NCI-H82 treated with DMSO at 0.1 percent for 48 hours (cell line): ENCODE results near the gene TBXA2R.

Experiments used
- DNase-seq: peaks from one replicate; lab custom pipeline; 2025; ENCODE audit not compliant: unreplicated experiment; lab: John Stamatoyannopoulos, UW

The TBXA2R gene

DNA sequence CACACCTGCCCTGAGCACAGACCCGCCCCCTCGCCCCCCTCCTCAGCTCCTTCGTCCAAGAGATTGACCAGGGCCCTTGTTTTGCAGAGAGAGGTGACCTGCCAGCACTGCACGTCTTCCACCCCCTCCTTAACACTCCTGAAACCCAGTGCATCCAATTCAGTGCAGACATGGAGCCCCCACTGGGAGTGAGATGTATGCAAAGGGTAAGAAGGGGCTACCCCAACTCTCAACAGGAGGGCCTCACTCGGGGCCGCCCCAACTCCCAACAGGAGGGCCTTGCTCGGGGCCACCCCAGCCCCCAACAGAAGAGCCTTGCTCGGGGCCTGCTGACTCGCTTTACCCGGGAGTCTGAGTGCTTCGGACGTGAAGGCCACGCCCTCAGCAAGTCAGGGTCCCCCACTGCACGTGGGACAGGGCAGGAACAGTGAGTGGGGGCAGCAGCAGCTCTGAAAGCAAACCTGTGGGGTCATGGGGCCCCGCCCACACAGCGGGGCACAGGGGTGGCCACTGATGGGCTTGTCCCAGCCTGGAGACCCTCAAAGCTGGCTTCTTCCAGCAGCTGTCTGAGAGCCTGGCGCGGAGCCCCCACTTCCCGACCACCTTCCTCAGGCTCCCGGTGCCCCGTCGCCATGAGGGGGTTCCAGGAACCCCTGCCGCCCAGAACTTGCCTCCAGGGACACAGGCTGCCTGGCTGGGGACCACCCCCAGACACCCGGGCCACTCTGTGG is 14.3 kb upstream of the TBXA2R start:
- DNase-seq, result no peak

DNA sequence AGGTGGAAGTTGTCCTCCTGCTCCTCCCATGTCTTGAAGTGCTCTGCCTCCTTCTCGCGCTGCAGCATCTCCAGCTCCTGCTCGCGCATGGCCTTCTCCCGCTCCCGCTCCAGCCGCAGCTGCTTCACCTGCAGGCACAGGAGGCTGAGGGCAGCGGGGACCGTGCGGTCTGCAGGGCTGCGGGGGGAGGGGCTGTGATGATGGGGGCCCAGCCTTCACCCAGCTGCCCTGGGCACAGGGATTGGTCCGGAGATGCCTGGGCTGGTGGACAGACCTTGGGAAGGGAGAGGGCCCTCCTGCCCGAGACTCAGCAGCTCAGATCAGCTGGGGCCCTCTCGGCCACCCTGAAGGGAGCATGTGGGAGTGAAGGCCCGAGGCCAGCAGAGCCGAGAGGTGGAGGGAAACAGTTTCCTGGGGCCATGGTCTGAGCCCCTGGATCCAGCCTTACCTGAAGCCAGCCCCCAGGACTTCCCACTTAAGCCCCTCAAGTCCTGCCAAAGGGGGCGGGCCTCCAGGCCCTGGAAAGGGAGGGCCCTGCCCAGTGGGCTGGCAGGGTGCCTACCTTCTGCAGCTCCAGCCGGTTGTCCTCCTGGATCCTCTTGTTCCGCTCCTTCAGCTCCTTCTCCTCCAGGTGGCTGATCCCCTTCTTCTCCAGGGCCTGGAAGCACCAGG is 13.6 kb upstream of the TBXA2R start:
- DNase-seq, result no peak

DNA sequence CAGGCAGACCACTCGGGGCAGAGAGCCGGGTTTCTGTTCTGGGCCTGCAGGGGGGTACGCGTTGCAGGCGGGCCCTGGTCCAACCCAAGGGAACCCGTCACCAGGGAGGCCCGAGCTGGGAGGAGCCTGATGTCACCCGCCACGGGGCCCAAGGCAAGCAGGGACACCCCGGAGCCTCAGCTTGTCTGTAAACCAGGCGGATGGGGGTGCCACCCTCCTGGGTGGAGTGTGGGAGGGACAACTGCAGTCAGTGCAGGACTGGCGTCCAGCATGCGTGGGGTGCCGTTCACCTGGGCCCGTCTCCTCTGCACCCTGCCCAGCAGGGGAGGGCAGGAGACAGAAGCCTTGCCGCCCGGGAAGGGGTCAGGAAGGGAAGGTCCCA is 12.9 kb upstream of the TBXA2R start:
- DNase-seq, result no peak

DNA sequence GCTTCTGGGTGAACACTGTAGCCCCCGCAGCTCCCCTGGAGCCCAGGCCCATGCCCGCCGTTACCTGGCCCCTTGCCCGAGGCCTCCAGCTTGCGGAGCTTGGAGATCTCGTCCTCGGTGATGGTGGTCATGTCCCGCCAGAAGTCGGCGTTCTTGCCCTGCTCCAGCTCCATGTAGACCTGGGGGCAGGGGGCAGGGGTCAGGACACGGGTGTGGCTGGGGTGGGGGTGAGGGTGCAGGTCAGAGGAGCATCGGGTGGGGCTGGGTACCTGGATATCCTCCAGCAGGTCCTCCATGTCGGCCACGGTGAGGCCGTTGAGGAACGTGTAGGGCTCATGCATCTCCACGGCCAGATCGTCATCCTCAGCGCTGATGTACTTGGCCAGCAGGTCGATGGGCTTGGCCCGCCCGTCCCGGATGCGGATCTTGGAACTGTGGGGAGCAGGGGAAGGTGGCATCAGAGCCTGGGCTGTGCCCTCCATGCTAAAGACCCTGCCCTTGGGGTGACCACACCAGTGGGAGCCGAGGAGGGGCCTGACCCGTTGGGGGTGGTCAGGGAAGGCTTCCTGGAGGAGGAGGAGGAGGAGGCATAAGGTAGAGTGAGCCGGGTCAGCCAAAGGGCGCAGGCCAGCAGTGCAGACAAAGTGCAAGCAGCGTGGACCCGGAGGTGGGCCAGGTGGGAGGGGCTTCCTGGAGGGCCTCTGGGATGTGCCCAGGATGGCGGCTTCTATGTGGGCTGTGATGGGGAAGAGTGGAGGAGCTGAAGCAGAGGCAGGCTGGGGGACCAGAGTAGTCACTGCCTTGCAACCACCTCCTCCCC is 12.3 kb upstream of the TBXA2R start:
- DNase-seq, result no peak

DNA sequence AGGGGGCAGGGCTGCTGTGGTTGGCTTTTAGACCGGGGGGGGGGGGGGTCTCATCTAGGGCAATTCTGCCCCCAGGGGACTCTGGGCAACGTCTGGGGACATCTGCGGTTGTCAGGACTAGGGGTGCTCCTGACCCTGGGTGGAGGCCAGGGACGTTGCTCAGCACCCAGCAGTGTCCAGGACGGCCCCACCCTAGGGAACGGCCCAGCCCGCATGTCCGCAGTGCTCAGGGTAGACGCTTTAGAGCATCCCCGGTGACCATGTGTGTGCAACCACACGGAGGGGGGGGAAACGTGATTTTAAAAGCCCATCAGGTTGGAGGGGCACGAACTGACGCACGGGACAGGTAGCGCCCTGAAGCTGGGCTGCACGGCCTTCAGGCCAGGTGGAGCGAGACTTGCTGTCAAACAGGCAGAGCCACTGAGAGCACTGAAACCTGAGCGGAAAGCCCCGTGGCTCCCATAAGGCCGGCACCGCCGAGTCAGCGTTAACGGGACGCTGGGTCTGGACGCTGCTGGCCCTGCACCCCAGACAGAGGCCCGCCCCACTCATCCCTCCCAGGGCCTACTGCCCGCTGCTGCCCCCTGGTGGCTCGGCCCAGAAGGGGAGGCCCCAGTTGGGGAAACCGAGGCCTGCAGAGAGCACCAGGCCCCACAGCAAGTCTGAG is 11.6 kb upstream of the TBXA2R start:
- DNase-seq, result no peak

DNA sequence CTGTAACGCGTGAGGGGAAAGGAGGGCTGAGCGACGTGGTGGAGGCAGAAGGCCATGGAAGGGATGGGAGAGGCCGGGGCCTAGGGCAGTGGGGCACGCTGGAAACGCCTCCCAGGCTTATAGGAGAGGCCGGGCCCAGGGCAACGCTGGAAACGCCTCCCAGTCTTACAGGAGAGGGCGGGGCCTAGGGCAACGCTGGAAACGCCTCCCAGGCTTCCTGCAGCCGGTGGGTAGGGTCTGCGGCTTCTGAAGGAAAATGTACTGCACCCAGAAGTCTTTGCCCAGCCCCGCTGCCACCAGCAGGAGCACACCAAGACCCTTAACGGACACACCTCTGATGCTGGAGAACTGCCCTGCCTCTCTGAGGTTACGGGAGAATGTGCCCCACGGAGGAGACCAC is 10.8 kb upstream of the TBXA2R start:
- DNase-seq, result no peak

DNA sequence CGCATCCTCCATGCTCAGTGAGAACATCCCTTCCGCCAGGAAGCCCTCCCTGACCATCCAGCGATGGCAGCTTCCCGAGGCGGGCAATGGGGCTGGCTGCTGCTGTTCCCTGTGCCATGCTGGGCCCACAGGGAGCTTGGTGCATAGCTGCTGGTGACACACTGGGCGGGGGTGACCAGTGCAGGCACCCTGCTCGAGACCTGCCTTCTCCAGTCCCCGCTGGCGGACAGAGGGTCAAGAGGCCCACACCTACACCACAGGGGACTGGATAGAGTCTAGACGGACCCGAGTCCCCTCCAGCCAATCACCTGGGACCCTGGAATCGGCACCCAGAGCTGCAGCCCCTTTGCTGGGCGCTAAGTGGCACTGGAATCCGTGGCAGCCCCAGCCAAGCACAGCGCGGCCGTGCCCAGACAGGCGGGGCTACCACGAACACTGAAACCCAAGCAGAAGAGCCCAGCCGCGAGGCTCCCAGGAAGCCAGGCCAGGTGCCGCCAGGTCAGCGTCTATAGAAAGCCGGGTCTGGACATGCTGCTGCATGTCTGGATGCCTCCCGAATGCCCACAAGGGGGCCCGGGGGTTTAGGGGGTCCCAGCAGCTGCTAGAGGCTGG is 9.0 kb upstream of the TBXA2R start:
- no peak for DNase-seq

DNA sequence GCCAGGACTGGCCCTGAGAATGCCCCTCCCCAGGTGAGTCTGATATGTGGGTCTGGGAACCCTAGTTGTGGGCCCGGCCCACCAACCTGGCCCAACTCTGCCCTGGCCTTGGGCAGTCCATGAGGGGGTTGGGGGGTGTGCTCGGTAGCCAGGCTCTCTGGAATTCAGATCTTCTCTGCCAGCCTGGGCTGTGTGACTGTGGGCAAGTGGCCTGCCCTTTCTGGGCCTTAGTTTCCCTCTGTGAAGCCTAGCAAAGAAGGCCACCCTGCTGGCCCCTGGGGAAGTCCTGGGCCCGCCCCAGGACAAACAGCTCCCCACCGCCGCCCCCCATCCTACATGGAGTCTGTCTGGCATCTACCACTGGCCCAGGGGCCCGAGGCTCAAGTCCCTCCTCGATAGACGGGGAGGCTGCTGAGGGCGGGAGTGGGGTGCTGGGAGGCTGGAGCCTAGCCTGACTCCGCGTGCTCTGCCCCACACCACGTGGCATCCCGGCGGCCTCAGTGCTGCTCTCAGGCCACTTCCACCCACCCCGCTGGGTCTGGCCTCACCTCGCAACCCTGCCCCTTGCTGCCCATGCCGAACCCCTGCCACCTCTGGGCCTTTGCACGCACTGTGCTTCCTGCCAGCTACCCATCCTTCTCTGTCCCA is 8.3 kb upstream of the TBXA2R start:
- no peak for DNase-seq

DNA sequence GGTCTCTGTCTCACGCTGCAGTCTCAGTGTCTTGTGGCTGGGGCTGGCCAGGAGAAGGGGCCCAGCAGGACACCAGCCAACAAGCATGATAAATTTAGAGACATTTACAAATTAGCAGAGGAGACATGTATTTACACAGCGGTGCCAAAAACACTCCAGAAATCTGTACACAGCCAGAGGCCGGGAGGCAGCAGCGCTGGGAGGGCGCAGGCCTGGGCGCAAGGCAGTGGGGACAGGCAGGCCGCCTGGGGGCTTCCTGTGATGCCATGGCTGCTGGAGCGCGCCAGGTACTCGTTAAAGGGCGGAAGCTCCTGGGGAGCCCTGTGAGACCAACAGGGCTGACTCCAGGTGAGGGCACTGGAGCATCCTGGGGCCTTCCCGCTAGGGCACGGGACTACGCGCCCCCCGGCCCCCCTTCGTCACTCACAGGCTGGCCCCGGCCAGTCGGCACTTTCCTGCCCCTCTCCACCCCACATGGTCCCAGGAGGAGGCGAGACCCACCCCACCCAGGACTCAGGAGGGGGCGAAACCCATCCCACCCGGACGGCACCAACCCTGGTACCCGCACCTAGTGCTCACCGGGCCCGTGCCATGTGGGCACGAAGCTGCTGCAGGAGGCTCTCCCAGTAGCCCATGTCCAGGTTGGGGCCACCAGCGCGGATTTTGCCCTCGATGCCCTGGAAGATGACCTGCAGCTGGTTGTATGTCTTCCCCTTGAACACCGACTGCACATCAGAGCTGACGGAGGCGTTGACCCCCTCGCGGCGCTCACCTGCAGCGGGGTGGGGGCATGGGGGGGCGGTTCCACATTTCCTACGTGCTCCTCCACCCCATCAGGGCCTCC is 7.4 kb upstream of the TBXA2R start:
- DNase-seq, result no peak

DNA sequence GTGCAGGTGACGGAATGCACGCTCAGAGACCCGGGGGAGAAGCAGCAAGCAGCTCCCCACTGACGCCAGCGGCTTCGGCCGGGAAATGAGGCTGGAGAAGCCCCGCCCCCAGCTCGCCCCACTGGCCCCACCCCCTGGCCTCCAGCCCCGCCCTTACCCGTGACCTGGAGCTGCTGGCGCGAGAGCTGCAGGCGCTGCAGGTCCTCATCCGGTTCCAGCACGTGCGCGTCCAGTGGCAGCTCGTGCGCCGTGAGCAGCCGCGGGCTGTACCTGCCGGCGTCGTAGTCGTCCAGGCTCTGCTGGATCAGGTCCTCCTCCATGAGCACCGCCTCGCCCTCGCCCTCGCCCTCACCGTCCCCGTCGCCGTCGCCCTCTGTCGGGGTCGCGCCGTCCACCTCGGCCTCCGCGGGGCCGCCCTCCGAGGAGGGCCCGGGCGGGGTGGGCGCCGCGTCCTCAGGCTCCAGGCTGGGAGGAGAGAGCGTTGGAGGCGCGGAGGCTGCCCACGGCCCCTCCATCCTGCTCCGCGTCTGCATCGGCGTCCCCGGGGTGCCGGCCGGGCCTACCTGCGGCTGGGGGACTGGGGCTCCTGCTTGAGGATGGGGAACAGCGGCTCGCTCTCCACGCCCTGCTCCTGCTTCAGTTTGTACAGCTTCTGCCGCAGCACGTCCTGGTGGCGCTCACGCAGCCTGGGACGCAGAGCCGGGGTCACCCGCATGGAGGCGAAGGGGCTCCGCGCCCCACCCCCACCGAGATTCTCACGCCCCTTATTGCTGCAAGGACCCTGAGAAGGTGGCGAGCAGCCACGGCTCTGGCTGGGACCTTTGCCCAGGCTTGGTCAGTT is 6.4 kb upstream of the TBXA2R start:
- DNase-seq, result no peak

DNA sequence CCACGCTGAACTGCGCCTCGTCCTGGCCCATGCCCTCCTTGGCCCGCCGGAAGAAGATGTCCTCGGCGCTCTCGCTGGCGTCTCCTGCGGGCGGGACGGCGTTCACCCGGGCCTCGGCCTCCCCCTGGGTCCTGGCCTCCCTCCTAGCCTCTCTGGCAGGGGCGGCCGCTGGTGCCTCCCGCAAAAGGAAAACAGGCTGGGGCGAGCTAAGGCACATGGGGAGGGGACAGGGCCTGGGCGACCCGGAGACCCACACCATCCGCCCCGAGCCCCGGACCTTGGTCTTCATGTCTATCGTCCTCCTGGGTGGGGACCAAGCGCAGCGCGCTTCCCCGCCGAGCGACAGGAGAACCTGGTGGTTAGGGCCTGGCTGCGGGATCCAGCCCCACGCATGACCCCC is 5.7 kb upstream of the TBXA2R start:
- DNase-seq, result no peak

DNA sequence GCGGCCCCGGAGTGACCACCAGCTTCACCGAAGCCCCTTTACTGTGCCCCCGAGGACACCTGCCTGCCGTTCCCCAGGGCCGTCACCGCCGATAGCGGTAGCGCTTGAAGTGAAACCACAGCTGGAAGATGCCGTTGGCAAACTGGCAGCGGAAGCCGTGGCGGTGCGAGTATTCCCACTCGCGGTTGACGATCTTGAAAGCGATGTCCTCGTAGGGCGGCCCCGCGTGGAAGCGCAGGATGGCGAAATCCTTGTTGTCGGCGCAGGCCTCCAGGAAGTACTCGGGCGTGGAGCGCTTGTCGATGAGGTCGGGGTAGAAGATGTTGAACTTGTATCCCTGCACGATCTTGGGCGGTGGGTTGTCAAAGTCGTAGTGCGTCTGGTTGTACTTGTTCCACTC is 5.2 kb upstream of the TBXA2R start:
- DNase-seq, result no peak

DNA sequence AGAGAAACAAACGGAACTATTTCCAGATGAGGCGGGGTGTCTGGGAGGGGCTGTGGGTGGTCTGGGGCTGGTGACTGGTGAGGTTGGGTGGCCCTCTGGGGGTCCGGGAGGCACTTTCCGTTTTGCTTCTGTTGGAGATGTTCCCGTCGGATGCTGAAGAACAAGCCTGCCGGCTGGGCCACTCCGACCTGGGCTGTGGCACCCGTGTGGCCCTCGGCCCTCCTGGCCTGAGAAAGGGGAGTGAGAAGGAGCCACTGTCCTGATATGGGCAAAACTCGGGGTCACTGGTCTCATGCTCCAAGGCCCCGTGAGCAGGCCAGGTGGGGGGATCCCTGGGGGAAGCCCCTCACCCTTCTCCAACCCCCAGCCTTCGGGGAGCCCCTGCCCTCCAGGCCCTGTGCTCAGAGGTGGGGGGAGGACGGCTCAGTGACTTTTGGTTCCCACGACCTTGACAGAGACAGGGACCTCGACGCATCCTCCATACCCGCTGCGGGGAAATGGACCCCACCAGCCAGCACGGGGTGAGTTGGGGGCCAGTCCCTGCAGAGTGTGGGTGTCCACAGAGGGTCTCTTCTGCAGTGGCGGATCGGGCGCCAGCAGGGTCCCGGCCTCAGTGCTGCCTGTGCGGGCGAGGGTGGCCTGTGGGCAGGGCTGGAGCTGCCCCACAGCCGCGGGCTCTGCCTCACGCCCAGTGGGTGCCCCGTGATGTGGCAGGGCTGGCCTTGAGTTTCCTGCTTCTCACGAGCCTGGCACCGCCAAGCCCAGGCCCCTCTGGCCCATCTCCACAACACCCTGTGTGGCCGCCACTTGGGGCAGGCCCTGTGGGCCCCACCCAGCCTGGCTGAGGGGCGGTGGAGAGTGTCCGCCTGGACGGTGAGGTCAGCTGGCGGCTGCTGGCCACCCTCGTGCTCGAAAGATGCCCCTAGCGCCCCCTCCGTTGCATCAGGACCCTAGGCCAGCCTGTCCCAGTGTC is 4.4 kb upstream of the TBXA2R start:
- no peak for DNase-seq

DNA sequence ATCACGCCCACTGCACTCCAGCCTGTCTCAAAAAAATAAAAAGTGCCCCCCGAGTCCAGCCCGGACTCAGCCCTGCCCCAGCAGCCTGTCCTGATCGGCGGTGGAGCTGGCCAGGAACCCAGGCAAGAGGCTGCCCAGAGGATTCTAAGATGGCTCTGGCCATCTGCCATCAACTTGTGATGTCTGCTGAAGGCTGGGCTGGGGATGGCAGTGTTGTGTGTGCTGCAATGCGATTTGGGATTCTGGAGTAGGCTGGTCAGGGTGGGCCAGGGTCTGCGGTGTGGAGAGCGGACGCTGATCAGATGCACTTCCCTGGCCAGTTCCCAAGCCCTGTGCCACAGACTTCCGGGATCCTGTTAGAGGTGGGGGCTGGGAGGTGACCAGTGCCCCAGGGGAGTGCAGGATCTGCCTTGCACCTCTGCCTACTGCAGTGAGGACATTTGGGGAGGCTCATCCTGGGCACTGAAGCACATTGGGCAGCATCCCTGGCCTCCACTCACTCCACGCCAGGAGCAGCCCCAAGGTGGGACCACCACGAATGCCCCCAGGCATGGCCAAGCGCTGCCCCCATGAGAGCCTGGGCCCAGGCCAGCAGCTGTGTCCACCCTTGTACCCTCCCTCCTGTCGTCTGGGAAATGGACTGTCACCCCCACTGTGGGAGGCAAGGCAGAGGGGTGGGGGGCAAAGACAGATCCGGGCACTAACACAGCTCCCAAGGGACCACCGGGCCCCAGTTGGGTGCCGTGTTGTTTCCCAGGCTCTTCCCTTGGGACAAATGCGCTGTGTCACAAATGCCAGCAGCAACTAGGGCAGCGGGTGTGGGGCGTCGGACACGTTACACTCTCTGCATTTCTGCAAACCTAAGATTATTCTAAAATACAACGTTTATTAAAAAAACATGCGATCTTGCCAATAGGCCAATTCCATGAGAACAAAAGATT is 3.4 kb upstream of the TBXA2R start:
- DNase-seq, result no peak

DNA sequence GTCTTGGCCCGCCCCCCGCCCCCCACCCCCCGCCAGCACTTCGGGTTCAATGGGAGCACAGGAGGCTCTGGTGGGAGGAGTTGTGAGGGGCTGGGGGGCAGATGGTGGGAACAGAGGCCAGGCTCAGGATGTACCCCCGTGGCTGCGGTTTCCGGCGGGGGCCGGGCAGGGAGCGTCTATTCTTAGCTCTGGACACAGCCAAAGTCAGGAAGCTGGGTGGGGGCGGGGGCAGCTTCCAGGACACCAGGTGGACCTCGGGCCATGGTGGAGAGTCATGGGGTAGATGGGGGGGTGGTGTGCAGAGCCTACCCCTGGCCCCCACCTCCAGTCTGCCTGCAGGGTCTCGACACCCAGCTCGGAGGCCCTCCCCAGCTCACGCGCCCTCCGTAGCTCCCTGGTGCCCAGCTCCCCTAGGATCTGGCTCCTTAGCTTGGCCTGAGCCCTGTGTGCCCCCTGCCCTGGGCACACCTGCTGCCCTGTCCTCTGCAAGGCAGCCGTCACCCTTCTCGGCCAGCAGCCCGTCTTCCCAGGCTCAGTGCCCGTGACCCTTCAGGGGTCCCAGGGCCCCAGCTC is 2.2 kb upstream of the TBXA2R start:
- DNase-seq, result no peak

DNA sequence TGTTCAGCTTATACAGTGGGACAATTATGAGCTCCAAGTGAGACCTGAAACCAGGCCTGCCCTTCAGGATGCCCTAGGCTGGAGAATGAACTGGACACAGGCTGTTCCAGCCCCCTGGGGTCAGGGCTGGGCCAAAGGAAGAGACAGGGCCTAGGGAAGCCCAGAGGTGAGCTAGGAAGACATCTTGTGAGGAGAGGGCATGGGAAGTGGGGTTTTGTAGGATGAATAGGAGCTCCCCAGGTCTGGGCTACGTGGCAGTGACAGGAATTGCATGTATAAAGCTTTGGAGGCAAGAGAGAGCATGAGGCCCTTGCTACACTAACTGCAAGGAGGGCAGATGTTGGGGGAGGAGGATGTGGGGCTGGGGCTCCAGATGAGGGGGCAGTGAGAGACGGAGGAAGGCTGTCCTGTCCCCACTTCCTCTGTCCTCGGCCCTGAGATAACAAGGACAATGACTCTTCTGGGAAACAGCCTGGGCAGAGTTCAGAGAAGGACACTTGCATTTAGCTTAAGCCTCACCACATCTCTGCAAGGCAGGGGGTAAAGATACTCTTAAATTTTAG is 1.5 kb upstream of the TBXA2R start:
- DNase-seq, result no peak
